Esophagus squamous epithelium (tissue), 5 donors: ENCODE results near the gene OR4D1. TPM values are rescaled to one million over a fixed set of nuclear protein-coding genes. Genes with fewer than 3 reads are reported as not detected.

Experiments used
- DNase-seq: peaks from one replicate; lab custom pipeline; 2025; lab: John Stamatoyannopoulos, UW
- H3K27ac ChIP-seq, 4 donors: fragments of 200-600 bp; sonication (generic); one replicate each; pipeline ENCODE4 v1.5.1; 2016 to 2019; ENCODE audit warnings: mild to moderate bottlenecking in 1 of 4
- H3K27me3 ChIP-seq, 4 donors: fragments of 200-600 bp; sonication (generic); 1 replicate in 3 of 4; 2 replicates in 1 of 4; pipeline versions ENCODE4 v1.5.1 to v1.6.0; 2017 to 2021; ENCODE audit warnings: antibody characterized with exemption in 1 of 4
- H3K36me3 ChIP-seq, 3 donors: fragments of 200-600 bp; sonication (generic); one replicate each; pipeline ENCODE4 v1.5.1; 2016 to 2019
- H3K4me1 ChIP-seq, 3 donors: fragments of 200-600 bp; sonication (generic); one replicate each; pipeline ENCODE4 v1.5.1; 2017 to 2019
- H3K4me3 ChIP-seq, 4 donors: fragments of 200-600 bp; sonication (generic); 1 replicate in 3 of 4; 2 replicates in 1 of 4; pipeline ENCODE4 v1.5.1; 2016 to 2019; ENCODE audit warnings: mild to moderate bottlenecking in 2 of 4, moderate library complexity in 1 of 4
- H3K9me3 ChIP-seq, 3 donors: fragments of 200-600 bp; sonication (generic); one replicate each; pipeline ENCODE4 v1.5.1; 2016 to 2019
- POLR2A ChIP-seq, 4 donors: fragments of 450-650 bp; IDR thresholded peaks; one replicate each; pipeline ENCODE4 v1.6.1; 2017; ENCODE audit warnings: antibody characterized with exemption in 4 of 4, mild to moderate bottlenecking in 4 of 4, moderate library complexity in 3 of 4
- WGBS, 2 donors: methylation state at CpG; one replicate each; pipeline ENCODE4 v1.1.5; 2018; 5-methylcytosine and 5-hydroxymethylcytosine counted together
- intact Hi-C: fragments of 100-400 bp; cut with DNase I; formaldehyde crosslinking; loops from one replicate; pipeline ENCODE4 v1.15.0; 2022
- total RNA-seq, 4 donors: library from RNA; depleted of rRNA; stranded (reverse); fragments of >200 nt; gene quantifications; one replicate each; pipeline ENCODE4 v1.1.0, GENCODE V29; 2016
- TF ChIP-seq, protein P1 (sequence below), 6 experiments: fragments of 450-650 bp in 4 of 6; fragments of 200-600 bp in 2 of 6; sonication (generic) in 2 of 6; IDR thresholded peaks; one replicate each; pipeline ENCODE4 v1.5.1; 2016 to 2019; ENCODE audit warnings: antibody characterized with exemption in 6 of 6, mild to moderate bottlenecking in 4 of 6, moderate library complexity in 4 of 6
- donor health status: DM: yes; HTN: yes; CAD: no.

The OR4D1 gene
- total RNA-seq, 4 donors from 2014 or later = not detected

DNA sequence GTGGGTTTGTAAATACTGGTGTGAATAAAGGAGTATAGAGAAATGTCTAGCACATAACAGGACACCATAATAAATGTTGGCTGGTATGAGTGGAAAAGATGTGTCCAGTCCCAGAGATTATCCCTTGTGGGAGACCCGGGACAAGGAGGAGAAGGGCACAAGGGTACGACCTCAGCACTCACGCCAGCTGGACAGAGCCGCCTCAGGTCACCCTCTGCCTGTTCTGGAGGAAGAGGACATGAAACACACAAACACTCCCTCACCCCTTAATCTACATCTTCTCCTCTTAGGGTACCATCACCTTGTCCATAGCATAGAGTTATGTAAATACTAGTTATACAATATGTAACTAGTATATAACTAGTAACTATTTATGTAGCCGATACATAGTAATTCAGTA lies 38.2 kb upstream of the OR4D1 start:
- Histone ChIP-seq H3K27me3 (peaks cover 0 to 6% (median 0%) of the 10 kb centered on the region in 4 donors), H3K27ac (no peak overlapping the region), H3K4me1 (no peaks in the 10 kb centered on the region), H3K36me3 (no peaks in the 10 kb centered on the region), H3K4me3 (no peak overlapping the region), H3K9me3 (no peaks in the 10 kb centered on the region)
- TF ChIP-seq, protein P1, sequence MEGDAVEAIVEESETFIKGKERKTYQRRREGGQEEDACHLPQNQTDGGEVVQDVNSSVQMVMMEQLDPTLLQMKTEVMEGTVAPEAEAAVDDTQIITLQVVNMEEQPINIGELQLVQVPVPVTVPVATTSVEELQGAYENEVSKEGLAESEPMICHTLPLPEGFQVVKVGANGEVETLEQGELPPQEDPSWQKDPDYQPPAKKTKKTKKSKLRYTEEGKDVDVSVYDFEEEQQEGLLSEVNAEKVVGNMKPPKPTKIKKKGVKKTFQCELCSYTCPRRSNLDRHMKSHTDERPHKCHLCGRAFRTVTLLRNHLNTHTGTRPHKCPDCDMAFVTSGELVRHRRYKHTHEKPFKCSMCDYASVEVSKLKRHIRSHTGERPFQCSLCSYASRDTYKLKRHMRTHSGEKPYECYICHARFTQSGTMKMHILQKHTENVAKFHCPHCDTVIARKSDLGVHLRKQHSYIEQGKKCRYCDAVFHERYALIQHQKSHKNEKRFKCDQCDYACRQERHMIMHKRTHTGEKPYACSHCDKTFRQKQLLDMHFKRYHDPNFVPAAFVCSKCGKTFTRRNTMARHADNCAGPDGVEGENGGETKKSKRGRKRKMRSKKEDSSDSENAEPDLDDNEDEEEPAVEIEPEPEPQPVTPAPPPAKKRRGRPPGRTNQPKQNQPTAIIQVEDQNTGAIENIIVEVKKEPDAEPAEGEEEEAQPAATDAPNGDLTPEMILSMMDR (IDR thresholded peaks at IDR 0.05) = no peak
- TF ChIP-seq POLR2A (IDR thresholded peaks at IDR 0.05) = no peak
- intact Hi-C loops = loop anchor here (5.0 to 10.0 kb wide), 2 partner anchors 103 to 245 kb away; partner anchors contain the start of gene SRSF1
- 65 to 68% methylated on average over 5 of the region's 5 CpGs for WGBS, 2 donors
- DNase-seq = no peak

DNA sequence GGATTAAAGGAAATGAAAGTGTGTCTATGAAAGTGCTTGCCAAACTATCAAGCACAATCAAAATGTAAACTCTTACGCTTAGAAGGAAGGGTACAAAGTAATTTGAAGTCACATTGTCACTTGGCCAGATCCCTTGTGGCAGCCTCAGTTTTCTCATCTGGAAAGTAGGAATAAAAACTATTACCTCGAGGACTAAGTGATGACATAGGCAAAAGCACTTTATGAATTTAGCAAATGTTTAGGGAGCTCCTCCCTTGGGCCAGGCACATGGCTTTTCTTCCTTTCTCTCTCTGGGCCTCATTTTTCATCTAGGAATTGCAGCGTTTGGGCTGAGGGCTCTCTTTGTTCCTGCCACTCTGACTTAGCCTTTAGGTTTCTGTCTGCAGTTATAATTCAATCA lies 36.5 kb upstream of the OR4D1 start:
- WGBS, 2 donors = 52 to 76% methylated on average over 3 of the region's 3 CpGs

DNA sequence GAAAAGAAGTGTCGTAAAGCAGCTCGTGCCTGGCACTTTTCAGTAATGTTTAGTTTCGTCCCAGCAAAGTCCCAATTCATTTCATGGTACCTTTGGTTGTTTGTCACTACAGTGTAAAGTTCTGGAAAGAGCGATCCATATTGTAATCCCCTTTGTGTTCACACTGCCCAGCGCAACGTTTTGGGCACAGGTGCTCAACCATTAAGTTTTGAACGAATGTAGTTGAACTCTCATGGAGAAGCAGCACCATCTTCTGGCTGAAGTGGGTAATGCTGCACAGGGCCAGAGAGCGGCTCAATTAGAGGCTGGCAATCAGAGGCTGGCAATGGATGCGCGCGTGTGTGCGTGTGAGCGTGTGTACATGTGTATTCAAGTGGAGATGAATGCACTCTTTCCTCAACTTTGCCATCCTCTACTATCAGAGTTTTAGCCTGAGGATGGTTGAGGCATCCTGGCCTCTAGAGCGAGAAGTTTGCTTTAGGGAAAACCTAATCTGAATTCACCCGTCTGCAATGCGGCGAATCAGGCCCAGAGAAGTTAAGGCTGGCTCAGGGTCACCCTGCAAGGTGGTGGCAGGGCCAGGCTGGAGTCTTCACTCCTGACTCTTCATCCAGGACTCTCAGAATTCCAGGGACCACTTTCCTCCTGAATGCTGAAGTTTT lies 35.1 kb upstream of the OR4D1 start:
- intact Hi-C loops = loop anchor here (5.0 to 10.0 kb wide), 2 partner anchors 106 to 248 kb away; partner anchors contain the start of gene SRSF1
- no peaks in the 10 kb centered on the region for H3K36me3 ChIP-seq
- no peak overlapping the region for H3K4me3 ChIP-seq
- DNase-seq = no peak
- no peak overlapping the region for H3K27ac ChIP-seq
- TF ChIP-seq, protein P1 (IDR thresholded peaks at IDR 0.05) = peak; percentile 83 to 97 (median 93)
- no peak for TF ChIP-seq POLR2A (IDR thresholded peaks at IDR 0.05)
- H3K4me1 ChIP-seq = no peaks in the 10 kb centered on the region
- WGBS, 2 donors = 28 to 32% methylated on average over 16 to 17 of the region's 17 CpGs
- no peaks in the 10 kb centered on the region for H3K9me3 ChIP-seq
- peaks cover 0 to 27% (median 0%) of the 10 kb centered on the region in 4 donors for H3K27me3 ChIP-seq

More for the DNA sequence above, 36.5 kb upstream of the OR4D1 start:
- intact Hi-C loops = loop anchor here (5.0 to 10.0 kb wide), 2 partner anchors 104 to 247 kb away; partner anchors contain the start of gene SRSF1
- Histone ChIP-seq H3K27me3 (peaks cover 0 to 23% (median 0%) of the 10 kb centered on the region in 4 donors), H3K4me1 (no peaks in the 10 kb centered on the region), H3K27ac (no peak overlapping the region), H3K9me3 (no peaks in the 10 kb centered on the region), H3K4me3 (no peak overlapping the region), H3K36me3 (no peaks in the 10 kb centered on the region)
- no peak for TF ChIP-seq POLR2A (IDR thresholded peaks at IDR 0.05)
- TF ChIP-seq, protein P1 (IDR thresholded peaks at IDR 0.05) = no peak
- no peak for DNase-seq

DNA sequence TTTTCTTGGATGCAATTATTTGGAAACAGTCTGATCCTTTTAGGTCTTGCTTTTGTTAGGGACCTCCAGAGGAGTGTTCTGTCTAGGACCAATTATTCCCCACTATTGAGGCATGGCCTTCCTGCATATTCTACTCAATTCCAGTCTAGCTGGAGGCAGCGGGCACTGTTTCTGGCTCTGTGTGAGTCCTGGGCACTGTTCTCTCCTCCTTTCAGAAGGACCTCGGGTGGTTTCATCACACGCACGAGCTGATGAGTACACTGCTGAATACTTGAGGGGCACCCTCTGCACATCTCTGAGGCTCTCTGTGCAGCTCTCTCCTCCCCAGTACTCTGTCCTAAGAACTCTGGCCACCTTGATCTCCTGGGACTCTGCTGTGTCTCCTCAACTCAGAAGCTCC lies 34.2 kb upstream of the OR4D1 start:
- Histone ChIP-seq H3K4me1 (no peaks in the 10 kb centered on the region), H3K27ac (no peak overlapping the region), H3K36me3 (no peaks in the 10 kb centered on the region), H3K27me3 (peaks cover 0 to 35% (median 0%) of the 10 kb centered on the region in 4 donors), H3K9me3 (no peaks in the 10 kb centered on the region), H3K4me3 (no peak overlapping the region)
- DNase-seq = no peak
- TF ChIP-seq, protein P1 (IDR thresholded peaks at IDR 0.05) = no peak
- no peak for TF ChIP-seq POLR2A (IDR thresholded peaks at IDR 0.05)
- intact Hi-C loops = loop anchor here (5.0 to 10.0 kb wide), 2 partner anchors 107 to 249 kb away; partner anchors contain the start of gene SRSF1
- 80 to 85% methylated on average over 4 of the region's 4 CpGs for WGBS, 2 donors

DNA sequence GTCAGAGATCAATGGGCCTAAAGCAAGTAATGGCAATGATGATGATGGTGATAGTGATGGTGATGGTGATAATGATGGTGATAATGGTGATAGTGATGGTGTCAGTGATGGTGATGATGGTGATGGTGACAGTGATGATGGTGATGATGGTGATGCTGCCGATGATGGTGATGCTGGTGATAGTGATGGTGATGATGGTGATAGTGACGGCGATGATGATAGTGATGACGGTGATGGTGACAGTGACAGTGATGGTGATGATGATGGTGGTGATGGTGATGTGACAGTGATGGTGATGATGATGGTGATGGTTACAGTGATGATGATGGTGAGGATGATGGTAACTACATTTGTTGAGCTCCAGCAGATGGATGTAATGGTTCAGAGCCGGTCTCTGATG lies 30.8 kb upstream of the OR4D1 start:
- Histone ChIP-seq H3K4me3 (no peak overlapping the region), H3K27ac (no peak overlapping the region), H3K4me1 (no peaks in the 10 kb centered on the region), H3K36me3 (no peaks in the 10 kb centered on the region), H3K27me3 (peaks cover 0 to 45% (median 0%) of the 10 kb centered on the region in 4 donors), H3K9me3 (no peaks in the 10 kb centered on the region)
- no peak for DNase-seq
- 78 to 88% methylated on average over 5 of the region's 5 CpGs for WGBS, 2 donors
- TF ChIP-seq, protein P1 (IDR thresholded peaks at IDR 0.05) = no peak
- TF ChIP-seq POLR2A (IDR thresholded peaks at IDR 0.05) = no peak
- intact Hi-C loops = loop anchor here (10.0 kb wide), 1 partner anchor 253 kb away; no protein-coding TSS in a partner anchor
